ENCODE results near the gene CCDC80.
A peak's percentile ranks its signal among the peaks of the same experiment; 100 is the strongest.

Gene CCDC80

DNA sequence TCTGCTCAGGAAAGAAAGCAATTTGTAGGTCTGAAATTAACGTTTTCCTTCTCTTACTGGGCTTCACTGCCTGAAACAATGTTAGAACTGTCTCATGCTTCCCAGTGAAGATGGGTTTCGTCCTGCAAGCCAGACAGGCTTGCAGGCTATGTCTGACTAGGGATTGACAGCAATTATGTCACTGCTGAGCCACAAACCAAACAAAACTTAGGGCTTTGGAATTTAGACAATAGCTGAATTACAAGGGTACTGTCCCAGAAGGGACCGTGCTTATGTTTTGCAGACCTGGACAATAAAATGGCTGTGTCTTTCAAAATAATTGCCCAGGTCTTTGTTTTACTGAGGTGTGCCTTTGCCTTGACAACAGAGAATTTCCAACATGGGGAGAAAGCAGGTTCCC is 46.3 kb upstream of the CCDC80 start:
- H3K27ac ChIP-seq, result no peak overlapping the region
- no peak overlapping the region for H3K4me3 ChIP-seq
- TF ChIP-seq CTCF (IDR thresholded peaks at IDR 0.05), result no peak
- DNase-seq (ENCODE audit: low spot score), result no peak

DNA sequence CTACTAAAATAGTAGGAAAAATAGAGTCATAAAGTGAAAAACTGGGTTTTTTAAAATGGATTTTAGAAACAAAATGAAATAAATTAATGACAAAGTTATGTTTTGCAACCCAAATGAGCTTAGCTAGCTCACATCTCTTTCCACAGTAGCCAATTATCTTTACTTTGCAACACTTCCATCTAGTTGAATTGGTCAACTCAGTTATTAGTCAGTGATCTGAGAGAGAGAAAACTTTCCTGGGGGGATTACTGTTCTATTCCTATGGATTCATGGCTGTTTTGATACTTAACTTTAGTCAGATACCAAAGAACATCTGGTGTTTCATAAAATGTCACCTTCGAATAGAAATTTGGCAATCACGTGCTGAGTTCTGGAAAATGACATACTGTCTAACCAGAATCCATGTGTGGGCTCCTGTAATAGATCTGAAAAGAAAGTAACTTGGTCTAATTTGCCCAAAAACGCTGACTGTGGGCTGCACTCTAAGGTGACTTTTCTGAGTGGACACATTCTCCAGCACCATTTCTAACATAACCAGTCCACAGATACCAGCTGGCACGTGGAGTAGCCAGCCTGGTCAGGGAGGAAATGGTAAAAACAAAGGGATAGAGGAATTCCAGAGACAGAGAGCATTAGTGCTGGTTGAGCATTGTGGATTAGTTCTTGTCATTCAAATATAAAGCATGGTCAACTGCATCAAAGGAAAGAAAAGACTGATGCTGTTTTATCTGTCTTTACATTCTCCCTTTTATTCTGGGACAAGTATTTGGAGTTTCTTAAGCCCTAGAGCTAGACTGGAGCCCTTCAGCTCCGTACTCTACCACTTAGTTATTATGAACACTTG is 45.2 kb upstream of the CCDC80 start:
- Histone ChIP-seq H3K27ac (no peak overlapping the region), H3K4me3 (no peak overlapping the region)
- no peak for DNase-seq (ENCODE audit: low spot score)
- TF ChIP-seq CTCF (IDR thresholded peaks at IDR 0.05), result no peak

- H3K4me3 ChIP-seq, result no peak overlapping the region
- no peak for DNase-seq (ENCODE audit: low spot score)
- H3K27ac ChIP-seq, result no peak overlapping the region
- TF ChIP-seq CTCF (IDR thresholded peaks at IDR 0.05), result no peak
Measured at GRCh38 chr3:112685420-112685819, 44.5 kb upstream of the CCDC80 start.

GRCh38 chr3:112682361-112682760 is 41.4 kb upstream of the CCDC80 start:
- no peak overlapping the region for H3K4me3 ChIP-seq

GRCh38 chr3:112681822-112682325 is 40.9 kb upstream of the CCDC80 start:
- H3K27ac ChIP-seq, result no peak overlapping the region
- no peak for TF ChIP-seq CTCF (IDR thresholded peaks at IDR 0.05)
- no peak for DNase-seq (ENCODE audit: low spot score)
- H3K4me3 ChIP-seq, result no peak overlapping the region

More at GRCh38 chr3:112682361-112682760, 41.4 kb upstream of the CCDC80 start:
- DNase-seq (ENCODE audit: low spot score), result no peak
- no peak for TF ChIP-seq CTCF (IDR thresholded peaks at IDR 0.05)
- no peak overlapping the region for H3K27ac ChIP-seq

DNA sequence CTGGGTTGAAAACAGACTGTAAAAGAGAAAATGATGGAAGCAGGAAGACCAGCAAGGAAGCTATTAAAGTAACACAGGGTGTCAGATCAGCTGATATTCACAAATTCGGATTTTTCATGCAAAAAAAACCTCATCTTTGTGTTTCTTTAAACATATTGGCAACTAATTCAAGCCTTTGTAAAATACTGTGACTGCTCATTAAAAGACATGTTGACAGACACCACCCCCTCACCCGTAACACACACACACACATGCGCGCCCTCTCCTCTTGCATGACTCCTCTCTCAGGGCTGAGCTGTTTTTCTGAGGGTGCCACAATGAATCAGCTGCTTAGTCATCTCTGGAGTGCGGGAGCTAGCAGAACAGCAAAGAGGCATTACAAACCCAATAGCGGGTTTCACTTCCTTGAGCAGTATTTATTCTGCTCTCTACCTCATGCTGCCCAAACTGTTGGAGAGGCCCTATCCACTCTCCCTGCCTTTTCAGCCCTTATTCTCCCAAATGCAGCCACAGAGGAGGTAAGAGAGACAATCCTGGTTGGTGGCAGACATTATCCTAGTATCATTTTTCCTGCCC is 35.8 kb upstream of the CCDC80 start:
- H3K27ac ChIP-seq, result peak overlapping the region in 1 of 2 donors; percentile 58
- H3K4me3 ChIP-seq, result peak overlapping the region; percentile 37
- no peak for TF ChIP-seq CTCF (IDR thresholded peaks at IDR 0.05)
- DNase-seq (ENCODE audit: low spot score), result no peak
